Trophoblast cell (in vitro differentiated cells and primary cell): Measurements from ENCODE around the gene C4orf17. TPM values are rescaled to one million over a fixed set of nuclear protein-coding genes. Genes with fewer than 3 reads are reported as not detected.

Experiments used
- DNase-seq, 2 donors: peaks; one replicate each; pipeline ENCODE4 v3.0.0-alpha.2; 2016
- H2AFZ ChIP-seq: 2 replicates; pipeline ENCODE4 v1.6.1; 2013; ENCODE audit warnings: low read length, moderate library complexity, mild to moderate bottlenecking; ENCODE audit not compliant: insufficient read depth, poor library complexity
- H2AK5ac ChIP-seq: 2 replicates; pipeline ENCODE4 v1.6.1; 2013; ENCODE audit warnings: mild to moderate bottlenecking, low read length
- H2BK120ac ChIP-seq: 2 replicates; pipeline ENCODE4 v1.6.1; 2013; ENCODE audit warnings: low read length, mild to moderate bottlenecking, moderate library complexity; ENCODE audit not compliant: insufficient read depth, poor library complexity
- H2BK12ac ChIP-seq: 2 replicates; pipeline ENCODE4 v1.6.1; 2013; ENCODE audit warnings: mild to moderate bottlenecking, low read length, moderate library complexity
- H2BK5ac ChIP-seq: 2 replicates; pipeline ENCODE4 v1.6.1; 2013; ENCODE audit warnings: low read length, low read depth, moderate library complexity, mild to moderate bottlenecking; ENCODE audit not compliant: poor library complexity
- H3K14ac ChIP-seq: 2 replicates; pipeline ENCODE4 v1.6.1; 2013; ENCODE audit warnings: mild to moderate bottlenecking, low read length
- H3K18ac ChIP-seq: 2 replicates; pipeline ENCODE4 v1.6.1; 2013; ENCODE audit warnings: mild to moderate bottlenecking, low read length
- H3K23ac ChIP-seq: 2 replicates; pipeline ENCODE4 v1.6.1; 2013; ENCODE audit warnings: low read length
- H3K27ac ChIP-seq: 2 replicates; pipeline ENCODE4 v1.5.1; 2013; ENCODE audit warnings: low read depth, mild to moderate bottlenecking, inconsistent platforms, low read length, moderate library complexity
- H3K27me3 ChIP-seq: 2 replicates; pipeline ENCODE4 v1.6.1; 2013; ENCODE audit warnings: inconsistent platforms, mild to moderate bottlenecking, low read length, moderate library complexity; ENCODE audit not compliant: insufficient read depth
- H3K36me3 ChIP-seq, 2 experiments: 1 replicate in 1 of 2; 2 replicates in 1 of 2; pipeline ENCODE4 v1.6.1; 2013; ENCODE audit warnings: low read length in 2 of 2, mild to moderate bottlenecking in 2 of 2, moderate library complexity in 1 of 2; ENCODE audit not compliant: insufficient read depth in 2 of 2, control insufficient read depth in 1 of 2
- H3K4ac ChIP-seq: 2 replicates; pipeline ENCODE4 v1.6.1; 2013; ENCODE audit warnings: low read depth, mild to moderate bottlenecking, low read length, moderate library complexity
- H3K4me1 ChIP-seq, 2 experiments: 1 replicate in 1 of 2; 2 replicates in 1 of 2; pipeline ENCODE4 v1.6.1; 2013; ENCODE audit warnings: low read length in 2 of 2, mild to moderate bottlenecking in 2 of 2, moderate library complexity in 1 of 2; ENCODE audit not compliant: insufficient read depth in 2 of 2, control insufficient read depth in 1 of 2
- H3K4me2 ChIP-seq: 2 replicates; pipeline ENCODE4 v1.6.1; 2013; ENCODE audit warnings: inconsistent platforms, mild to moderate bottlenecking, low read length, moderate library complexity
- H3K4me3 ChIP-seq: 2 replicates; pipeline ENCODE4 v1.5.1; 2013; ENCODE audit warnings: mild to moderate bottlenecking, low read depth, low read length, inconsistent platforms
- H3K79me1 ChIP-seq: one replicate; pipeline ENCODE4 v1.6.1; 2013; ENCODE audit warnings: low read length
- H3K79me2 ChIP-seq: 2 replicates; pipeline ENCODE4 v1.6.1; 2013; ENCODE audit warnings: low read length, mild to moderate bottlenecking; ENCODE audit not compliant: control insufficient read depth, insufficient read depth, poor library complexity
- H3K9ac ChIP-seq: 2 replicates; pipeline ENCODE4 v1.6.1; 2013; ENCODE audit warnings: mild to moderate bottlenecking, low read length
- H3K9me3 ChIP-seq: 2 replicates; pipeline ENCODE4 v1.6.1; 2013; ENCODE audit warnings: low read depth, mild to moderate bottlenecking, control low read depth, inconsistent platforms, low read length; ENCODE audit not compliant: insufficient read depth
- H4K12ac ChIP-seq: 2 replicates; pipeline ENCODE4 v1.6.1; 2013; ENCODE audit warnings: low read depth, mild to moderate bottlenecking, low read length, moderate library complexity
- H4K8ac ChIP-seq: 2 replicates; pipeline ENCODE4 v1.6.1; 2013; ENCODE audit warnings: low read depth, mild to moderate bottlenecking, low read length, moderate library complexity
- H4K91ac ChIP-seq: one replicate; pipeline ENCODE4 v1.6.1; 2013; ENCODE audit warnings: low read depth, mild to moderate bottlenecking, low read length, moderate library complexity
- WGBS: extraction: QIAGEN DNeasy Blood & Tissue Kit; methylation state at CpG from one replicate; pipeline ENCODE4 v1.1.7; 2013; ENCODE audit warnings: missing lambda C conversion rate; ENCODE audit not compliant: insufficient read length, insufficient coverage; ENCODE audit errors: extremely low coverage; 5-methylcytosine and 5-hydroxymethylcytosine counted together
- polyA plus RNA-seq: library from polyadenylated mRNA; stranded (reverse); fragments of 200-250 nt; gene quantifications from 2 replicates; pipeline ENCODE4 v1.2.3, GENCODE V29; 2013

C4orf17 gene
- not detected in 2 replicates for polyA plus RNA-seq

DNA sequence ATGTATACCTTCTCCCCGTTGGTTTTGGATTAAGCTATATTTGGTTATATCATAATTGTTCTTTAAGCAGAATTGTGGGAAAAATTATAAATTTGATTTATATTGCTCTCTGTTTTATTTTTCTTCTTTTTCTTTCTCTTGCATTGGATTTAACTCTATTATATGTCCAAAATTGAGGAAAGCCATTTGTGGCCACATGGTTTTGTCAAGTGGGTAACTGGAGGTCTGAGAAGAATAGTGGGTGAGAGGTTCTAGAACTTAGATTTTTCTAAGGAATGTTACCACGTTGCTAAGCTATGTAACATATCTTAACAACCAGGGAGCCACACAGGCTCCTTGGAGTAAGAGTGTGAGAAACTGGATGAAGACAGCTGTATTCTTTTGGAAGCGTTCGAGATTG is at the start of gene C4orf17:
Gene C4orf17 (plus strand): TSS at position 301 of the 400 bp plus-strand sequence. CDS start 2,061 bp downstream, outside the sequence.
- no peak within 1 kb of the TSS for H3K14ac ChIP-seq
- no peaks in the 10 kb centered on the region for H3K4me1 ChIP-seq
- no peak within 1 kb of the TSS for H3K4me3 ChIP-seq
- H3K79me1 ChIP-seq: no peaks in the 10 kb centered on the region
- no peaks in the 10 kb centered on the region for H3K79me2 ChIP-seq
- no peak within 1 kb of the TSS for H3K4me2 ChIP-seq
- no peak within 1 kb of the TSS for H4K91ac ChIP-seq
- DNase-seq: no peak
- H4K8ac ChIP-seq: no peak within 1 kb of the TSS
- no peak within 1 kb of the TSS for H2BK120ac ChIP-seq
- H3K9me3 ChIP-seq: no peaks in the 10 kb centered on the region
- no peak within 1 kb of the TSS for H2BK5ac ChIP-seq
- H2AK5ac ChIP-seq: no peak within 1 kb of the TSS
- no peak within 1 kb of the TSS for H2BK12ac ChIP-seq
- H3K18ac ChIP-seq: no peak within 1 kb of the TSS
- no peak within 1 kb of the TSS for H3K9ac ChIP-seq
- no peak within 1 kb of the TSS for H3K4ac ChIP-seq
- no peak within 1 kb of the TSS for H3K27ac ChIP-seq
- H4K12ac ChIP-seq: no peak within 1 kb of the TSS
- no peak within 1 kb of the TSS for H2AFZ ChIP-seq
- H3K23ac ChIP-seq: no peak within 1 kb of the TSS
- no CpG with 5 or more reads among the region's 4 CpGs for WGBS
- no peaks in the 10 kb centered on the region for H3K36me3 ChIP-seq
- no peaks in the 10 kb centered on the region for H3K27me3 ChIP-seq

DNA sequence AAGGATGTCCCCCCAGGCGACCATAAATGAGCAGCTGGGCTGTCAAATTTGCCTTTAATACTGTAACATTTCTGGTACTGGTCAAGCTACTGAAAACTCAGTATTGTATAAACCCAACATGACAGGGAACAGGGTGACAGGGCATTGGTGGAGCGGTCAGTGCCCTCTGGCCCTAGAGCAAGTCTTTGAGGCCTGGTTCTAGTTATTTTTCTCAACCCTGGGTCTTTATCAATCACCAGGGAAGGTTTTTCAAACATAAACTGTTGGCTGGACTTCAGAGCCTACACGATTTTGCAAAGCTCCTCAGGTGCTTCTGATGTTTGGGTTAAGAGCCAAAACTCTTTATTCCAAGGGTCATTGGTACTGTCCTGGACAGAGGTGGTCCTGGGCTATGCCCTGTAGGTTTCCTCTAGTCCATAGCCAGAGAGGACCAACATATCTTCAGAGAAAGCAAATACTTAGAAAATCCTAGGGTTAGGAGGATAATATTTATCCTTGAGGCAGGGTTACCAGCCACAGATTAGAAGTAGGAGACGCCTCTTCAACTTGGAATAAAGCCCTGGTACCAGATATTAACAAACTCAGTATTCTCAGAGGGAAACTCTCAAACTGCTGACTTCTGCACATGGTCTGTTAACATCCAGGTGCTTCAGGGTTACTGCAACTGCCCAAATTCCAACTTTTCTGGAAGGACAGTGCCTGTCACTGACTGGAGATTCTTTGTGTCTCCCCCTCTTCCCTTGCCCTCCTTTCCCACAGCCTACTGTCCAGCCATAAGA is 49.0 kb upstream of the C4orf17 start:
- DNase-seq: no peak

GRCh38 chr4:99462875-99463464 is 47.9 kb upstream of the C4orf17 start:
- Histone ChIP-seq H3K79me2 (no peaks in the 10 kb centered on the region), H3K27ac (no peak overlapping the region), H4K8ac (no peak overlapping the region), H2BK5ac (no peak overlapping the region), H3K27me3 (no peaks in the 10 kb centered on the region), H3K4me1 (peaks cover 7 to 9% of the 10 kb centered on the region in 2 experiments), H2BK12ac (no peak overlapping the region), H3K18ac (no peak overlapping the region), H4K12ac (no peak overlapping the region), H3K4me3 (no peak overlapping the region), H2BK120ac (no peak overlapping the region), H3K23ac (no peak overlapping the region), H3K9me3 (no peaks in the 10 kb centered on the region), H4K91ac (no peak overlapping the region), H3K79me1 (peaks cover 14% of the 10 kb centered on the region), H3K9ac (no peak overlapping the region), H3K4me2 (no peak overlapping the region), H3K36me3 (peaks cover 0 to 1% of the 10 kb centered on the region in 2 experiments), H2AK5ac (no peak overlapping the region), H3K14ac (no peak overlapping the region), H2AFZ (no peak overlapping the region), H3K4ac (no peak overlapping the region)
- no CpG with 5 or more reads among the region's 4 CpGs for WGBS
- peak; percentile 50 to 88 for DNase-seq

More for the DNA sequence above, 49.0 kb upstream of the C4orf17 start:
- Histone ChIP-seq H3K36me3 (peaks cover 0 to 1% of the 10 kb centered on the region in 2 experiments), H3K18ac (no peak overlapping the region), H3K79me2 (no peaks in the 10 kb centered on the region), H2AFZ (no peak overlapping the region), H3K23ac (no peak overlapping the region), H3K14ac (no peak overlapping the region), H3K27me3 (no peaks in the 10 kb centered on the region), H4K91ac (no peak overlapping the region), H4K12ac (no peak overlapping the region), H2BK5ac (peak overlapping the region; percentile 17), H3K4me1 (peaks cover 7 to 9% of the 10 kb centered on the region in 2 experiments), H2BK120ac (no peak overlapping the region), H3K79me1 (peaks cover 14% of the 10 kb centered on the region), H3K4me3 (no peak overlapping the region), H3K9ac (no peak overlapping the region), H3K4me2 (no peak overlapping the region), H3K4ac (no peak overlapping the region), H3K9me3 (no peaks in the 10 kb centered on the region), H4K8ac (no peak overlapping the region), H2BK12ac (no peak overlapping the region), H3K27ac (no peak overlapping the region), H2AK5ac (no peak overlapping the region)
- no CpG with 5 or more reads among the region's 4 CpGs for WGBS

- H2BK5ac ChIP-seq: no peak overlapping the region
- no peak overlapping the region for H3K4me2 ChIP-seq
- no peak overlapping the region for H4K91ac ChIP-seq
- H3K27me3 ChIP-seq: no peaks in the 10 kb centered on the region
- no peak overlapping the region for H3K23ac ChIP-seq
- peaks cover 7 to 9% of the 10 kb centered on the region in 2 experiments for H3K4me1 ChIP-seq
- H3K27ac ChIP-seq: no peak overlapping the region
- no peak overlapping the region for H3K4ac ChIP-seq
- no peak overlapping the region for H2AK5ac ChIP-seq
- H3K36me3 ChIP-seq: peaks cover 0 to 1% of the 10 kb centered on the region in 2 experiments
- H3K9me3 ChIP-seq: no peaks in the 10 kb centered on the region
- no peak overlapping the region for H4K8ac ChIP-seq
- H2BK12ac ChIP-seq: no peak overlapping the region
- H3K9ac ChIP-seq: no peak overlapping the region
- H3K18ac ChIP-seq: no peak overlapping the region
- peaks cover 14% of the 10 kb centered on the region for H3K79me1 ChIP-seq
- H3K14ac ChIP-seq: no peak overlapping the region
- H3K4me3 ChIP-seq: no peak overlapping the region
- no peak overlapping the region for H4K12ac ChIP-seq
- peak in 1 of 2 donors; percentile 45 for DNase-seq
- WGBS: no CpG with 5 or more reads among the region's 2 CpGs
- H2BK120ac ChIP-seq: no peak overlapping the region
- no peaks in the 10 kb centered on the region for H3K79me2 ChIP-seq
- H2AFZ ChIP-seq: no peak overlapping the region
These were observed 47.3 kb upstream of the C4orf17 start for GRCh38 chr4:99463566-99463965.
